NAMALWA (cell line): ENCODE results near the gene CCDC87.
A peak's percentile ranks its signal among the peaks of the same experiment; 100 is the strongest.
"Not testable (repeated sequence)": the region's sequence is repeated elsewhere in the genome, so short reads cannot be mapped to it uniquely, and the experiment has no call there.

Experiments used
- DNase-seq: peaks from one replicate; pipeline ENCODE4 v3.0.0-alpha.2; 2015; ENCODE audit warnings: low spot score

The CCDC87 gene

DNA sequence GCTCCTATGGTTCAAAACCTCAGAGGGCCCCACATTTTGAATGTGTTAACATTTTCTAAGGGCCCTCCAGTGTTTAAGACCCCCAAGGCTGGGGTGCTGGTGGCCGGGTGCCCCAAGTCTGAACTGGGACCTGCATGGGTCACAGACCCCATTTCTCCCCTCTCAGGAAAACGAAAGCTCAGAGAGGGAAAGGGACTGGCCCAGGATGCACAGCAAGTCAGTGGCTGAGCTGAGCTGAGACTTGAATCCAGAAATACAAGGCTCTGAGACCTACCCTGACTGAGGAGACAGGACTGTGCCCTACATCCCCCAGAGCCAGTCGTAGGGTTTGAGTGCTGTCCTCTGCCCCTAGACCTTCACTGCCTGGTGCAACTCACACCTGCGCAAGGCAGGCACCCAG is 42.0 kb downstream of the CCDC87 start:
- no peak for DNase-seq

DNA sequence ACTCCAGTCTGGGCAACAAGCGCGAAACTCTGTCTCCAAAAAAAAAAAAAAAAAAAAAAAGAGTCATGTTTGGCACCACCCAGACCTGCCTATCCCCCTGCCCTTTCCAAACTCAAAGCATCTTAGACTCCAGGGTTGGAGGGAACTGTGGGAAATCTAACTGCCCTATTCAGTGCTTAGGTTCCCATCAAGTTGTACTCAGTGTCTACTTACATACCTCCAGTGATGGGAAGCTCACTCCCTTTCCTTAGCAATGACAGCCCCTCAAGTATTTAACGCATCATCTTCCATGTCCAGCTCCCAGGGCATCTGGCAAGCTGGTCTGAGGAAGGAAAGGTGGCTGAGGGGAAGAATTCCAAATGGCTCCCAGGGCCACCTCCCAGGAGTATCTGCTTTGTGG is 43.2 kb downstream of the CCDC87 start:
- no peak for DNase-seq

DNA sequence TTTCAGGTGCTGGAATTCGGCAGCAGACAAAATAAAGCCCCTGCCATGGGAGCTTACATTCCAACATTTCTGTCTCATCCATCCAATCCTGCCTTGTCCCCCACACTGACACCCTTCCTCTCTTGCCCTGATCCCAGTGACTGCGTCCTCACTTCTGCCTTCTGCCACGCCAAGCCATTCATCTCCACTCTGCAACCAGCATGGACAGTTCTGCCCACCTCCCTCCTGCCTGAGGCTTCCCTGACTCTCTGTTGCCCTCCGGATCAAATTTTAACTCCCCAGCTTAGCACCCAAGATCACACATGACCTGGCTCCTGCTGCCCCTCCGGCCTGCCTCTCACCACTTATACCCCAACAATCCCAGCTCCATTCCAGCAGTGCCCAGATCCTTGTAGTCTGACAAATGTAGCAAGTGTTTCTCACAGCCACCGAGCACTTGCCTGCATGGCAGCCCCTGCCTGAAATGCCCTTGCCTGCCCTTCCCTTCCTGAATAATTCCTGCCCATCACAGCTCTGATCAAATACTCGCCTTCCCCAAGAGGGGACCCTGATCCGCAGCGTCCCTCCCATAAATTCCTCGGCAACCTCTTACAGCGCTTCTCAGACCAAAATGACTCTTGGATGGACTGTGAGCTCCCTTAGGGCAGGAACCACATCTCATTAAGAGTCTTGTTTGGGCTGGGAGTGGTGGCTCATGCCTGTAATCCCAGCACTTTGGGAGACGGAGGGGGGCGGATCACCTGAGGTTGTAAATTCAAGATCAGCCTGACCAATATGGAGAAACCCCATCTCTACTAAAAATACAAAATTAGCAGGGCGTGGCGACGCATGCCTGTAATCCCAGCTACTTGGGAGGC is 43.9 kb downstream of the CCDC87 start:
- DNase-seq: no peak

DNA sequence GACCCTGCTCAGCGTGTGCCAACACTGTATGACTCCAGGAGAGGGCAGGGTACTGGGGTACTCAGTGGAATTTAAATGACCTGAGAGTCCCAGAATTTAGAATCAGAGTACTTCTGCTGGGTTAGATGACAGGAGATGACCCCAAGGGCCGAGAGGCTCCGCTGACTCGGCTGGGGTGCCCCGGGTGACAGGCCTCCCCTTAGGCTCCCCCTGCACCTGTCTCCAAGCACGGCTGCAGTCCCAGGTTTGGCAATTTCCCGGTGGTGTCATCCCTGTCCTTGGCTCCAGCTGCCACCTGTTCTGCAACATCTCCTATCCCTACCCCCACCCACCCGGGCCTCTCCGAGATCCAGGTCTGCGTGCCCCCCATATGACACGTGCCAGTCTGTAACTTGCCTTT is 44.8 kb downstream of the CCDC87 start:
- no peak for DNase-seq

DNA sequence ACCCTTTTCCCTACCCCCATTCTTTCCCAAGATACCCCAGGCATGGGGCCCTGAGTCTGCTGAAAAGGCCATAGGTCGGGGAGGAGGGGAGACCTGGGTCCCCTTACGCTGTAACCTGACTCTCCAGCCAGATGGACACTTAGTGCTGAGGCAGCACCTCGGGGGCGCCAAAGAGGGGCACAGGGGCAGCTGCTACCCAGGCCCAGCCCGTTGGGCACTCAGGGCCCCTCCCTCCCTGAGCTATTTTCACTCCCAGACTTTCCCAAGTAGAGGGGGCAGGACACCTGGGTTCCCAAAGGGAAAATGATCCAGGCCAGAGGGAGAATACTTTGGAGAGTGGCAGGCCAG is 45.2 kb downstream of the CCDC87 start:
- DNase-seq: no peak

DNA sequence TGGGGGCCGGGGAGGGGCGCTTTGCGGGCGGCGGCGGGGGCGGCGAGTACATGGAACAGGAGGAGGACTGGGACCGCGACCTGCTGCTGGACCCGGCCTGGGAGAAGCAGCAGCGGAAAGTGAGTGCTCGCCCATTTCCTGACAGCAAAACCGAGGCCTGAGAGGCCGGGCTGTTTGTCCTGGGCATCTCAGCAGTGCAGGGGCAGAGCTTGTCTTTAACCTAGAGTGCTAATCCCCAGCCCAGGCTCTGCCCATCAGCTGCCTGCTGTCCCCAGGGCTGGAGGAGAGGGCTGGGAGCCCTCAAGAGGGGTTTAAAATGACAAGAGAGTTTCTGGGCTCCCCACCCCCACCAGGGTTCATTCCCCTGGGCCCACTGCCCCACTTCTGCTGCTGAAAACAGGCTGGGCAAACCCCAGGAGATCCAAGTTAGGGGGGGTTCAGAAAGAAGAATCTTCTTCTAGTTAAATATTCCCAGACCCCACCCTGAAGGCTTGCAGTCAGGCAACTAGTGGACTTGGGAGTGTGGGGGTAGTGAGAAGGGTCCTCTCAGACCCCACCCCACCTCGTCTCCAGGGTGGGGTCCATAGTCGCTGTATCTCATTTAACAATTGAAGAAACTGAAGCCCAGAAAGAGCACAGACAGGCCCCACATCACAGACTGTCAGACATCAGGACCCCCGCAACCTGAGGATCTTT is 45.7 kb downstream of the CCDC87 start:
- DNase-seq: no peak

DNA sequence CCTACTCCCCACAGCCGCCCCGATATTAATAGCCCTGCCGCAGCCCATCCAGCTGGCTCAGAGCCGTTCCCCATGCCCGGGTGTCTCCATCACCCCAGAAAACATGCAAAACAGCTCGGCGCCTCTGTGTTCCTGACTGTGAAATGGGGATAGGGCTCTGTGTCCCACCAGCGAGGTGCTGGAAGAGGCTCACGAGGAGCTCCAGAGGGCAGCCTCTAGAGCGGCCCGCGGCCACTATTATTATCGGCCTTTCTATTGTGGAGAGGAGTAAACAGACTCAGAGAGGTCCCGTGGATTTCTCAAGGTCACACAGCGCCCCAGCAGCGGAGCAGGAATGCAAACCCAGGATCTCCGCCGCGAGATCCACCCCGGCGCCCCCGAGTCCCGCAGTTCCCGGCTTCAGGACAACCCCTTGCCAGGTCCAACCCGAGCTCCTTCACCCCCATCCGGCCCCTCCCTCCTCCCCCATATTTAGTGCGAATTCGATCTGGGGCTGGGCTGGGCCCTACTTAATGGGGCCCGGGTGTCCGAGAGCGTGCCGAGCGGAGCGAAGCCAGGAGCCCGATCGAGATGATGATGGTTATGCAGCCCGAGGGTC is 46.4 kb downstream of the CCDC87 start, which contains the start of gene ACTN3:
Gene ACTN3 (plus strand): TSS at position 536 of the 598 bp plus-strand sequence. CDS start 35 bp downstream, at position 571.
- DNase-seq: no peak

DNA sequence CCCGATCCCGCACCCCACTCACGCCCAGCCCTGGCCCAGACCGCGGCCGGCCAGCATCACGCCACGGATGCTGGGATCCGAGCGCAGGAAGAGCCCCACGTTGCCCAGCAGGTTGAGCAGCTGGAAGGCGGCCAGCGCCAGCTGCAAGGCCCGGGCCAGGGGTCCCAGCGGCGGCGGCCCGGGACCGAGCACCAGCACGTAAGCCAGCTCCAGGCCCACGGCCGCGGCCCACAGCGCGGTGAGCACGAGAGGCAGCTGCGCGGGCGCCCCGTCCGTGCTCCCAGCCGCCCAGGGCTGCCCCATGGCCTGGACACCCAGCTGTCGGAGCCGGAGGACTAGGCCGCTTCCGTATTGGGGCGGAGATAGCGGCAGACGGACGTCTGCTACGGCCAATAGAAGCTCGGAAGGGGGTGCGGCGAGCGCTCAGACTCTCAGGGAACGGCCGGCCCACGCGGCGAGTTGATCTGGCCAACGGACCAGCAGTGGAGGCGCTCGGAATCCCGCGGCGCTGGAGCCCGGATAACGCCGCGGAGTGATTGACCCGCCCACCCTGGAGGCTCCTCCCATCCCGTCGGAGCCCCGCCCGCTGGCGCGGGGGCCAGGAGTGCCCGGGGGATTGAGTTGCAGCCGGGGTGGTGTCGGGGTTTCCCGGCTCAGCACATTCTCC is 47.0 kb downstream of the CCDC87 start, which contains the start of gene ZDHHC24:
Gene ZDHHC24 (minus strand): TSS at position 348 of the 667 bp plus-strand sequence. CDS start 45 bp downstream, at position 303.
- peak; percentile 94 for DNase-seq

DNA sequence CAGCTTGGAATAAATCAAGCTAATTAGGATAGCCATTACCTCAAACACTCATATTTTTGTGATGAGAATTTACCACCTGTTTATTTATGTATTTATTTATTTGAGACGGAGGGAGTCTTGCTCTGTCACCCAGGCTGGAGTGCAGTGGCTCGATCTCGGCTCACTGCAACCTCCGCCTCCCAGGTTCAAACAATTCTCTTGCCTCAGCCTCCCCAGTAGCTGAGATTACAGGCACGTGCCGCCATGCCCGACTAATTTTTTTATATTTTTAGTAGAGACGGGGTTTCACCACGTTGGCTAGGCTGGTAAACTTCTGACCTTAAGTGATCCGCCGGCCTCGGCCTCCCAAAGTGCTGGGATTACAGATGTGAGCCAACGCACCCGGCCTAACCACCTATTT is 47.9 kb downstream of the CCDC87 start:
- not testable (repeated sequence) for DNase-seq

DNA sequence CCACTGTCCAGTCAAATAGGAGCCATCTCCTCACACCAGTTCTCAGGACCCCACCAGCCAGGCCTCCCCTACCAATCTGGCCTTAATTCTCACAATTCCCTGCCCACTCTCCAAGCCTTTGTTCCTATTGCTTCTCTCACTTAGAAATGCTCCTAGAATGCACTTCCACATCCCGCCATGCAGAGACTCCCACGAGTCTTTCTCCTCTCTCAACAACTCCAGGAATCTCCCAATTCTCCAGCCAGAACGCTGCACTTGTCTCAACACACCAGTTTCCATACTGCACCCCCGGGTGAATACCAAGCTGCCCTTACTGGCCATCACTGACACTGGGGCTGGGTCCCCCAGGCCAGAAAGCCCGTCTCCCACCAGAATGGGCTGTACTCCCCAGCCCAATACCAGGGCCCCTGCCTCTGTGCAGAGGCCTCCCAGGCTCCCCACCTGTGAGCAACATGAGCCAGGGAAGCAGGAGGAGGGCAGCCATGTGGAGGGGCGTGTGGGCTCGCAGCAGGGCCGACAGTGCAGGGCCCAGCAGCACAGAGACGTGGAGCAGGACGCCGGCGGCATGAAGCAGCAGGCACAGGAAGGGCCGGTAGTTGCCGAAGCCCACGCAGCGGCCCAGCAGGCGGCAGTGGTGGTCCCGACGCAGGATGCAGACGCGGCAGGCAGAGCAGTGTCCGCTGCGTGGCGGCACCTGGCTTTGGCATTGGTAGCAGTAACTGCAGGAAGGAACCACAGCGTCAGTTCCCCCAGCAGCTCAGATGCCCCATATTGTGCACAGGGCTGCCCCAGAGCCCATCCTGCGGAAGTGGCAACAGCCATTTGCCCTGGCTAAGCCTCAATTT is 49.4 kb downstream of the CCDC87 start:
- peak; percentile 85 for DNase-seq

DNA sequence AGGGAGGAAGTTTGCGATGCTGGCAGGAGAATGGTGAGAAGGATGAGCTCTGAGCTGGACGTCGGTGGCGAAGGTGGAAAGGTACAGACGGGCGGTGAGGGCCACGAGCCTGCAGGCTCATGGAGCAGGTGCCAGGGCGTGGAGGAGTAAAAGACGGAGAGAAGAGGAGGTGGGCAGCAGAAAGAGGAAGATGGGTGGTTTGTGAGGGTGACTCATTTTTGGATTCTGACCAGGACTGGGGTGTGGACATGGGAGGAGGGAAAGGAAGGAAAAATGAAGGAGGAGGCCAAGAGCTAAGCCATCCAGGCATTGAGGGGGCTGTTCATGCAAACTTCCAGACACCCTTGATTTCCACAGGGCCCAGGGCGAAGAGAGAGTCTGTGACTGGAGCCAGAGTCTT is 50.5 kb downstream of the CCDC87 start:
- no peak for DNase-seq

DNA sequence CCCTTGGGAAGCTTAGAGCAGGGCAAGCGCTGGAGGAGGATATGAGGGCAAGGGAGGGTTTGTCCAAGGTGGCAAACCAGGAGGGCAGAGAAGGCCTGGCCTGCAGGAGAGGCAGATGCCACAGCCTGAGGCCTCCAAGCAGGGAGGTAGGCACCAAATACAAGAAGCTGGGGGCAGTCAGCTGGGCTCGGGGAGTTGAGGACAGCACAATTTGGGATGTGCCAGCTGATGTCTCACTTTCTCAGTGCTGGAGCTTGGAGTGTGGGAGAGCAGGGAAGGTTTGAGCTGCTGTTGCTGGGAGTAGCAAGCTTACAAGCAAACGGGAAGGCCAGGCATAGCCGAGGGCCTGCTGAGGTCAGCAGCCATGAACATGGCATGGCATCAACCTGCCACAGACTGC is 51.0 kb downstream of the CCDC87 start:
- DNase-seq: no peak

DNA sequence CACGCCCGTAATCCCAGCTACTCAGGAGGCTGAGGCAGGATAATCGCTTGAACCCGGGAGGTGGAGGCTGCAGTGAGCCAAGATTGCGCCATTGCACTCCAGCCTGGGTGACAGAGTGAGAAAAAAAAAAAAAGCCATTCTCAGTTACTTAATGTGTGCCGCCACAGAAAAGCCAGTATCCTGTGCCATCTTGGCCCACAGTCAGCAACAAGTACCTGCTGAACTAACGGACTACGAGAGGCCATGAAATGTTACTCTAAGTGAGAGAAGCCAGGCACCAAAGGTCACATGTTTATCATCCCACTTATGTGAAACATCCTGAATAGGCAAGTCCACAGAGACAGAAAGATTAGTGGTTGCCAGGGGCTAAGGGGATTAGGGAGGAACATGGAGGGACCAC is 52.3 kb downstream of the CCDC87 start:
- DNase-seq: not testable (repeated sequence)
